OCI-LY7 (cell line): ENCODE results near the gene B3GAT3. TPM values are rescaled to one million over a fixed set of nuclear protein-coding genes. Genes with fewer than 3 reads are reported as not detected.

Experiments
- BruUV-seq: library from RNA; stranded (reverse); fragments of 400-500 nt; replicated peaks from 2 replicates; lab custom pipeline; 2021; lab: Mats Ljungman, UMichigan
- CTCF ChIA-PET: fragments of 300-600 bp; sonication (Branson Sonifier 250); formaldehyde crosslinking; loops from one replicate; lab custom pipeline; 2022; ENCODE audit warnings: antibody characterized with exemption; ENCODE audit not compliant: unreplicated experiment; lab: Charles Lee
- POLR2A ChIA-PET: fragments of 300-600 bp; sonication (Branson Sonifier 250); formaldehyde crosslinking; loops from one replicate; lab custom pipeline; 2022; ENCODE audit warnings: antibody characterized with exemption; lab: Charles Lee
- DNase-seq: peaks from one replicate; pipeline ENCODE4 v3.0.0-alpha.2; 2015; ENCODE audit warnings: low spot score
- H2AFZ ChIP-seq: fragments of 200-600 bp; sonication (generic), shearing (Covaris generic); 2 replicates; pipeline ENCODE4 v1.6.1; 2014; ENCODE audit warnings: mild to moderate bottlenecking, antibody characterized with exemption, low read length, moderate library complexity
- H3K27ac ChIP-seq: fragments of 200-600 bp; sonication (generic); 2 replicates; pipeline ENCODE4 v1.5.1; 2014; ENCODE audit warnings: mixed run types, low read depth, mild to moderate bottlenecking, moderate library complexity, low read length, inconsistent platforms; ENCODE audit not compliant: poor library complexity, severe bottlenecking
- H3K36me3 ChIP-seq: fragments of 200-600 bp; sonication (generic); 2 replicates; pipeline ENCODE4 v1.6.1; 2014; ENCODE audit warnings: mild to moderate bottlenecking, antibody characterized with exemption, low read length, moderate library complexity, mixed read lengths; ENCODE audit not compliant: insufficient read depth
- H3K4me1 ChIP-seq: fragments of 200-600 bp; sonication (generic); 2 replicates; pipeline ENCODE4 v1.5.1; 2014; ENCODE audit warnings: mild to moderate bottlenecking, low read length; ENCODE audit not compliant: insufficient read depth, poor library complexity, severe bottlenecking
- H3K4me2 ChIP-seq: fragments of 200-600 bp; sonication (generic); 2 replicates; pipeline ENCODE4 v1.6.1; 2014; ENCODE audit warnings: mild to moderate bottlenecking, low read length
- H3K4me3 ChIP-seq: fragments of 200-600 bp; sonication (generic); 2 replicates; pipeline ENCODE4 v1.5.1; 2014; ENCODE audit warnings: mild to moderate bottlenecking, low read depth, low read length; ENCODE audit not compliant: poor library complexity, severe bottlenecking
- H3K79me2 ChIP-seq: fragments of 200-600 bp; sonication (generic); 2 replicates; pipeline ENCODE4 v1.6.1; 2016; ENCODE audit warnings: low read depth, mild to moderate bottlenecking, low read length, moderate library complexity, mixed read lengths; ENCODE audit not compliant: insufficient read depth
- H3K9me2 ChIP-seq: fragments of 200-600 bp; sonication (generic); 2 replicates; pipeline ENCODE4 v1.6.1; 2016; ENCODE audit warnings: mild to moderate bottlenecking, low read length, mixed read lengths; ENCODE audit not compliant: insufficient read depth
- H3K9me3 ChIP-seq: fragments of 200-600 bp; sonication (generic); 2 replicates; pipeline ENCODE4 v1.6.1; 2014; ENCODE audit warnings: mild to moderate bottlenecking, mixed run types, low read length, mixed read lengths
- H4K20me1 ChIP-seq: fragments of 200-600 bp; sonication (generic); 2 replicates; pipeline ENCODE4 v1.6.1; 2014; ENCODE audit warnings: mild to moderate bottlenecking, antibody characterized with exemption, low read length, moderate library complexity, mixed read lengths; ENCODE audit not compliant: insufficient read depth
- EZH2phosphoT487 ChIP-seq: fragments of 200-600 bp; sonication (generic); IDR thresholded peaks from 2 replicates; pipeline ENCODE4 v1.6.1; 2018; ENCODE audit warnings: low read depth, borderline replicate concordance, mild to moderate bottlenecking, mixed run types, antibody characterized with exemption, low read length, moderate library complexity, mixed read lengths
- intact Hi-C: fragments of 100-400 bp; cut with micrococcal nuclease; formaldehyde crosslinking; loops from one replicate; pipeline ENCODE4 v1.10.0; 2022; ENCODE audit not compliant: unreplicated experiment
- total RNA-seq, 2 experiments: library from RNA; depleted of rRNA in 1 of 2; stranded (reverse); fragments of >200 nt in 1 of 2; shearing (Covaris generic) in 1 of 2; gene quantifications; 2 replicates each; pipeline ENCODE4 v1.2.3, GENCODE V29; 2014 to 2022
- TF ChIP-seq, protein P1 (sequence below): fragments of 200-600 bp; sonication (generic); conservative IDR thresholded peaks from 2 replicates; pipeline ENCODE4 v1.5.1; 2014; ENCODE audit warnings: mild to moderate bottlenecking, antibody characterized with exemption, low read length, moderate library complexity, mixed read lengths

Gene B3GAT3
- total RNA-seq, 2 experiments from 2014 or later: 71.3 to 74.3 TPM

DNA sequence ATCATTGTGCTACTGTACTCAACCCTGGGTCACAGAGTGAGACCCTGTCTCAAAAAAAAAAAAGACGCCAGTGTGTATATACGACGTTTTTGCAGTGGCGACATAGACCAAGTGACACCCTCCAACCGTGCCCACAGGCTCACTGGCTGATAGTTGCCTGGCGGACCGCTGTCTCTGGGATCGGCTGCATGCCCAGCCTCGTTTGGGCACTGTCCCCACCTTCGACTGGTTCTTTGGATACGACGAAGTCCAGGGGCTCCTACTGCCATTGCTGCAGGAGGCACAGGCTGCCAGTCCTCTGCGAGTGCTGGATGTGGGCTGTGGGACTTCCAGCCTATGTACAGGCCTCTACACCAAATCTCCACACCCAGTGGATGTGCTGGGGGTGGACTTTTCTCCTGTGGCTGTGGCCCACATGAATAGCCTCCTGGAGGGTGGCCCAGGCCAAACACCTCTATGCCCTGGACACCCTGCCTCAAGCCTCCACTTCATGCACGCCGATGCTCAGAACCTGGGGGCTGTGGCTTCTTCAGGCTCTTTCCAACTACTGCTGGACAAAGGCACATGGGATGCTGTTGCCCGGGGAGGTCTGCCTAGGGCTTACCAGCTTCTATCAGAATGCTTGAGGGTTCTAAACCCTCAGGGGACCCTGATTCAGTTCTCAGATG, 44.6 kb upstream of the B3GAT3 start:
- BruUV-seq: no TSS peak
- TF ChIP-seq EZH2phosphoT487: no peak
- TF ChIP-seq, protein P1, sequence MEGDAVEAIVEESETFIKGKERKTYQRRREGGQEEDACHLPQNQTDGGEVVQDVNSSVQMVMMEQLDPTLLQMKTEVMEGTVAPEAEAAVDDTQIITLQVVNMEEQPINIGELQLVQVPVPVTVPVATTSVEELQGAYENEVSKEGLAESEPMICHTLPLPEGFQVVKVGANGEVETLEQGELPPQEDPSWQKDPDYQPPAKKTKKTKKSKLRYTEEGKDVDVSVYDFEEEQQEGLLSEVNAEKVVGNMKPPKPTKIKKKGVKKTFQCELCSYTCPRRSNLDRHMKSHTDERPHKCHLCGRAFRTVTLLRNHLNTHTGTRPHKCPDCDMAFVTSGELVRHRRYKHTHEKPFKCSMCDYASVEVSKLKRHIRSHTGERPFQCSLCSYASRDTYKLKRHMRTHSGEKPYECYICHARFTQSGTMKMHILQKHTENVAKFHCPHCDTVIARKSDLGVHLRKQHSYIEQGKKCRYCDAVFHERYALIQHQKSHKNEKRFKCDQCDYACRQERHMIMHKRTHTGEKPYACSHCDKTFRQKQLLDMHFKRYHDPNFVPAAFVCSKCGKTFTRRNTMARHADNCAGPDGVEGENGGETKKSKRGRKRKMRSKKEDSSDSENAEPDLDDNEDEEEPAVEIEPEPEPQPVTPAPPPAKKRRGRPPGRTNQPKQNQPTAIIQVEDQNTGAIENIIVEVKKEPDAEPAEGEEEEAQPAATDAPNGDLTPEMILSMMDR: no peak
- DNase-seq: peak; percentile 42
- no peaks in the 10 kb centered on the region for H3K9me3 ChIP-seq
- H3K4me1 ChIP-seq: peaks cover 50% of the 10 kb centered on the region
- CTCF ChIA-PET: no interaction called here
- intact Hi-C loops: loop anchor here (5.0 kb wide), 1 partner anchor 74 kb away; the partner anchor contains the start of gene TUT1
- peak overlapping the region; percentile 89 for H3K4me2 ChIP-seq
- H3K27ac ChIP-seq: peak overlapping the region; percentile 94
- peak overlapping the region; percentile 86 for H3K4me3 ChIP-seq
- H4K20me1 ChIP-seq: peaks cover 6% of the 10 kb centered on the region; the same call in 1 of the 2 replicates
- POLR2A ChIA-PET: interaction anchor here (0.9 to 8.3 kb wide), 11 partner anchors 13 to 175 kb away, joined by 3 to 159 read pairs (median 6); partner anchors contain the start of genes B3GAT3, HNRNPUL2, INTS5 and TAF6L
- H3K79me2 ChIP-seq: peaks cover 72% of the 10 kb centered on the region
- H2AFZ ChIP-seq: no peak overlapping the region
- no peaks in the 10 kb centered on the region for H3K9me2 ChIP-seq
- peaks cover 53% of the 10 kb centered on the region for H3K36me3 ChIP-seq

DNA sequence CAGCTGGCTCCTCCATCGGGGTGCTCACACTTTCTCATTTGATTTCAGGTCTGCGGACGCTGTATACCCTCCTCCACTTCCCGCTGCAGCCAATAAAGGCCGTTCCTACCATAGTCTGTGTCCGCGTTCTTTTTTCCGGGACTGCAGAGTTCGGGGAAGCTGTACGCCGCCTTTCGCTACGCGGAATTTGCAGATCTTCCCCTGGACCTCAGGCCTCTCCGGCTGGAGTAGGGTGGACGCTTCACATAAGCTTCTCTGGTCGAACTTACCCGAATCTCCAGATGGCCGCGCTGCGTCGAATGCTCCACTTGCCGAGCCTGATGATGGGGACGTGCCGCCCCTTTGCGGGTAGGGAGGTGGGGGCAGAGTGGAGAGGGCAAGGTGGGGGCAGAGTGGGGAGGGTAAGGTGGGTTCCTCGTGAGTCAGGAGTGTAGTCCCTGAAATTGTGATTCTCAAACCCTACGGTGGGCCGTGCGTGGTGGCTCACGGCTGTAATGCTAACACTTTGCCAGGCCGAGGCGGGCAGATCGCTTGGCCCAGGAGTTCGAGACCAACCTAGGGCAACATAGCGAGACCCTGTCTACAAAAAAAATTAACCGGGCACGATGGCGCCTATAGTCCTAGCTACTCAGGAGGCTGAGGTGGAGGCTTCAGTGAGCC, 43.9 kb upstream of the B3GAT3 start:
- peak; percentile 65 for DNase-seq

More for the DNA sequence above, 43.9 kb upstream of the B3GAT3 start:
- H3K27ac ChIP-seq: peak overlapping the region; percentile 94
- no peaks in the 10 kb centered on the region for H3K9me3 ChIP-seq
- no peaks in the 10 kb centered on the region for H3K9me2 ChIP-seq
- no peak for TF ChIP-seq EZH2phosphoT487
- TF ChIP-seq, protein P1: no peak; the same call in 1 of the 2 replicates
- peak overlapping the region; percentile 89 for H3K4me2 ChIP-seq
- peak overlapping the region; percentile 86 for H3K4me3 ChIP-seq
- H3K79me2 ChIP-seq: peaks cover 66% of the 10 kb centered on the region
- ChIA-PET CTCF (interaction anchor here (0.6 to 1.4 kb wide), 4 partner anchors 15 to 123 kb away, joined by 3 read pairs; no protein-coding TSS in a partner anchor), POLR2A (interaction anchor here (0.8 to 8.3 kb wide), 22 partner anchors 8 to 190 kb away, joined by 3 to 159 read pairs (median 6); partner anchors contain the start of genes B3GAT3, EEF1G, GANAB and HNRNPUL2)
- peaks cover 59% of the 10 kb centered on the region for H3K36me3 ChIP-seq
- BruUV-seq: no TSS peak
- intact Hi-C loops: loop anchor here (1.0 to 5.0 kb wide), 4 partner anchors 12 to 73 kb away; partner anchors contain the start of genes EML3, INTS5, MTA2 and ROM1
- H3K4me1 ChIP-seq: peaks cover 45% of the 10 kb centered on the region
- peaks cover 6% of the 10 kb centered on the region; the same call in 1 of the 2 replicates for H4K20me1 ChIP-seq
- H2AFZ ChIP-seq: no peak overlapping the region
